HepG2 (cell line): Measurements from ENCODE around the gene AS3MT. TPM values are rescaled to one million over a fixed set of nuclear protein-coding genes. Genes with fewer than 3 reads are reported as not detected.

Experiments used
- CENPT ChIP-seq: sonication (generic); formaldehyde crosslinking; IDR thresholded peaks from 2 replicates; pipeline ENCODE4 v1.8.0; 2022; ENCODE audit warnings: low read depth, mild to moderate bottlenecking, moderate library complexity, missing genetic modification reagents
- HMGA1 ChIP-seq: sonication (generic); formaldehyde crosslinking; conservative IDR thresholded peaks from 2 replicates; pipeline ENCODE4 v1.4.0; 2020; ENCODE audit warnings: missing genetic modification reagents
- IKZF5 ChIP-seq: IDR thresholded peaks from 2 replicates; pipeline ENCODE4 v1.6.1; 2018; ENCODE audit warnings: missing genetic modification reagents, mild to moderate bottlenecking, missing compliant biosample characterization
- MTA1 ChIP-seq: sonication (generic); formaldehyde crosslinking; IDR thresholded peaks from 2 replicates; pipeline ENCODE4 v1.4.0; 2020; ENCODE audit warnings: missing genetic modification reagents, mild to moderate bottlenecking, borderline replicate concordance
- RARA ChIP-seq: IDR thresholded peaks from 2 replicates; pipeline ENCODE4 v1.6.1; 2016; ENCODE audit warnings: missing genetic modification reagents, missing compliant biosample characterization
- RFX3 ChIP-seq: IDR thresholded peaks from 2 replicates; pipeline ENCODE4 v1.6.1; 2016; ENCODE audit warnings: missing biosample characterization, missing genetic modification reagents
- RNF2 ChIP-seq: fragments of 450-650 bp; conservative IDR thresholded peaks from 2 replicates; pipeline ENCODE4 v1.6.1; 2016; ENCODE audit warnings: low read depth
- ZFP91 ChIP-seq: sonication (generic); formaldehyde crosslinking; IDR thresholded peaks from 2 replicates; pipeline ENCODE4 v1.9.0; 2022; ENCODE audit warnings: missing genetic modification reagents, mild to moderate bottlenecking, borderline replicate concordance
- ZMAT3 ChIP-seq: sonication (generic); formaldehyde crosslinking; conservative IDR thresholded peaks from 2 replicates; pipeline ENCODE4 v1.7.0; 2021; ENCODE audit warnings: missing genetic modification reagents
- ZNF138 ChIP-seq: sonication (generic); formaldehyde crosslinking; IDR thresholded peaks from 2 replicates; pipeline ENCODE4 v1.5.0; 2020; ENCODE audit warnings: mild to moderate bottlenecking, low read depth, missing genetic modification reagents
- ZNF274 ChIP-seq: sonication (generic); formaldehyde crosslinking; IDR thresholded peaks from 2 replicates; pipeline ENCODE4 v1.5.1; 2020; ENCODE audit warnings: mild to moderate bottlenecking, missing genetic modification reagents
- ZNF317 ChIP-seq: sonication (generic); formaldehyde crosslinking; IDR thresholded peaks from 2 replicates; pipeline ENCODE4 v1.5.0; 2020; ENCODE audit warnings: mild to moderate bottlenecking, missing genetic modification reagents
- ZNF318 ChIP-seq: sonication (generic); formaldehyde crosslinking; IDR thresholded peaks from 2 replicates; pipeline ENCODE4 v1.4.0; 2020; ENCODE audit warnings: mild to moderate bottlenecking, missing genetic modification reagents
- ZNF781 ChIP-seq: sonication (generic); formaldehyde crosslinking; IDR thresholded peaks from 2 replicates; pipeline ENCODE4 v1.5.1; 2020; ENCODE audit warnings: borderline replicate concordance, mild to moderate bottlenecking, missing genetic modification reagents; ENCODE audit errors: not compliant biosample characterization
- ZSCAN21 ChIP-seq: sonication (generic); formaldehyde crosslinking; IDR thresholded peaks from 2 replicates; pipeline ENCODE4 v1.8.0; 2022; ENCODE audit warnings: mild to moderate bottlenecking, missing genetic modification reagents, moderate library complexity, borderline replicate concordance
- ZSCAN30 ChIP-seq: sonication (generic); formaldehyde crosslinking; IDR thresholded peaks from 2 replicates; pipeline ENCODE4 v1.5.0; 2020; ENCODE audit warnings: mild to moderate bottlenecking, missing genetic modification reagents
- polyA plus RNA-seq, 8 experiments: library from polyadenylated mRNA; depleted of rRNA in 3 of 8; stranded (reverse) in 7 of 8; unstranded in 1 of 8; fragments of >200 nt; fragmentation: Illumina TruSeq in 4 of 8; extraction: Trizol in 4 of 8; gene quantifications; 2 replicates each; pipeline versions ENCODE4 v1.2.1 to v1.2.3, GENCODE V29; 2011 to 2016; ENCODE audit warnings: low read depth in 4 of 8, missing spikeins in 1 of 8, mixed read lengths in 1 of 8; ENCODE audit not compliant: insufficient read depth in 1 of 8
- total RNA-seq, 5 experiments: library from RNA; depleted of rRNA; stranded (reverse); fragments of >200 nt; fragmentation: Illumina TruSeq; extraction: Trizol; gene quantifications; 2 replicates each; pipeline ENCODE4 v1.2.3, GENCODE V29; 2016; ENCODE audit warnings: low read depth in 1 of 5

The AS3MT gene
- total and polyA plus RNA-seq, 2 of the 13 experiments (the other 11 are each of a cell fraction or from before 2014, with no cell fraction given) = 8.7 to 17.4 TPM

GRCh38 chr10:102919246-102919959 lies 50.1 kb downstream of the AS3MT start (continued):
- TF ChIP-seq ZNF318 (CRISPR knock-in tag) (no peak), ZFP91 (CRISPR knock-in tag) (peak; percentile 36; the same call in 1 of the 2 replicates), ZSCAN30 (CRISPR knock-in tag) (no peak), MTA1 (CRISPR knock-in tag) (0 out of 2 replicates have a peak, but pooled peaks have one; percentile 18), RFX3 (CRISPR knock-in tag) (no peak), CENPT (CRISPR knock-in tag) (0 out of 2 replicates have a peak, but pooled peaks have one; percentile 37), RARA (CRISPR knock-in tag) (peak; percentile 35; the same call in 1 of the 2 replicates), RNF2 (peak; percentile 78; the same call in 1 of the 2 replicates), ZNF274 (CRISPR knock-in tag) (peak; percentile 76; the same call in 1 of the 2 replicates), IKZF5 (CRISPR knock-in tag) (peak; percentile 41; the same call in 1 of the 2 replicates), ZNF138 (CRISPR knock-in tag) (no peak), ZNF781 (no peak), ZNF317 (CRISPR knock-in tag) (no peak), ZMAT3 (0 out of 2 replicates have a peak, but pooled peaks have one; percentile 11), ZSCAN21 (CRISPR knock-in tag) (peak; percentile 73; the same call in 1 of the 2 replicates), HMGA1 (no peak)
